ENCODE results near the gene MNX1.

GRCh38 chr7:157058701-157059100, 48.2 kb upstream of the MNX1 start:
- TF ChIP-seq CTCF (conservative IDR thresholded peaks at IDR 0.05 in 1 of 2, IDR thresholded peaks at IDR 0.05 in 1 of 2; ENCODE audit: low read depth in 1 of 2, low read length in 2 of 2) (no peak), EZH2 (IDR thresholded peaks at IDR 0.05; ENCODE audit: low read length, missing control alignments) (no peak)

Measured in fibroblast of lung (primary cell).